Endothelial cell of umbilical vein (primary cell): ENCODE measurements around the gene SMIM12. TPM values are rescaled to one million over a fixed set of nuclear protein-coding genes. Genes with fewer than 3 reads are reported as not detected.

ENCODE experiments used
- BruUV-seq: library from RNA; stranded (reverse); fragments of 400-500 nt; replicated peaks from 2 replicates; lab custom pipeline; 2021; lab: Mats Ljungman, UMichigan
- CTCF ChIA-PET: fragments of 300-600, 350-600 bp; sonication (Branson Sonifier 250); formaldehyde crosslinking; loops from one replicate; lab custom pipeline; 2021; ENCODE audit warnings: antibody characterized with exemption, inconsistent platforms; lab: Charles Lee
- POLR2A ChIA-PET: fragments of 300-600, 350-600 bp; sonication (Branson Sonifier 250); formaldehyde crosslinking; loops from one replicate; lab custom pipeline; 2021; ENCODE audit warnings: antibody characterized with exemption, inconsistent platforms; lab: Charles Lee
- DNase-seq: peaks from one replicate; pipeline ENCODE4 v3.0.0-alpha.2; 2011; ENCODE audit warnings: low read depth, low spot score
- FAIRE-seq: peaks from 2 replicates; lab custom pipeline; 2011; peaks lifted over from hg19 to GRCh38; lab: Jason Lieb, UNC
- H2AFZ ChIP-seq: 2 replicates; pipeline ENCODE4 v1.6.0; 2012; ENCODE audit warnings: low read depth, low read length, control low read depth, inconsistent platforms
- H3K27ac ChIP-seq: 2 replicates; pipeline ENCODE4 v1.5.1; 2011; ENCODE audit warnings: low read depth, mild to moderate bottlenecking, control low read depth, low read length, moderate library complexity; ENCODE audit not compliant: insufficient read depth
- H3K27me3 ChIP-seq, 2 experiments: 2 replicates each; pipeline versions ENCODE4 v1.6.0 to v1.6.1; 2011; ENCODE audit warnings: low read length in 2 of 2, mixed read lengths in 1 of 2; ENCODE audit not compliant: control insufficient read depth in 2 of 2, insufficient read depth in 2 of 2
- H3K36me3 ChIP-seq, 2 experiments: 2 replicates in 1 of 2; 3 replicates in 1 of 2; pipeline ENCODE4 v1.5.1; 2011; ENCODE audit warnings: low read length in 2 of 2, mild to moderate bottlenecking in 1 of 2, moderate library complexity in 1 of 2; ENCODE audit not compliant: control insufficient read depth in 2 of 2, insufficient read depth in 2 of 2; ENCODE audit errors: extremely low read depth in 1 of 2
- H3K4me1 ChIP-seq: 3 replicates; pipeline ENCODE4 v1.5.1; 2011; ENCODE audit warnings: mild to moderate bottlenecking, low read length; ENCODE audit not compliant: control insufficient read depth, insufficient read depth; ENCODE audit errors: extremely low read depth
- H3K4me2 ChIP-seq: 2 replicates; pipeline ENCODE4 v1.6.1; 2011; ENCODE audit warnings: low read length, control low read depth, mixed read lengths; ENCODE audit not compliant: insufficient read depth
- H3K4me3 ChIP-seq, 3 experiments: fragments of 200-600 bp in 1 of 3; sonication (generic), shearing (Covaris generic) in 1 of 3; replicated peaks in 1 of 3; 2 replicates each; pipeline ENCODE4 v1.5.1; 2011 to 2016; ENCODE audit warnings: control low read depth in 3 of 3, low read length in 3 of 3, mild to moderate bottlenecking in 2 of 3, inconsistent platforms in 1 of 3, low read depth in 1 of 3, moderate library complexity in 1 of 3; ENCODE audit not compliant: insufficient read depth in 1 of 3
- H3K79me2 ChIP-seq: 2 replicates; pipeline ENCODE4 v1.6.0; 2012; ENCODE audit warnings: low read length, inconsistent platforms; ENCODE audit not compliant: control insufficient read depth, insufficient read depth
- H3K9ac ChIP-seq: replicated peaks from 2 replicates; pipeline ENCODE3; 2011; ENCODE audit warnings: low read length, control low read depth; ENCODE audit not compliant: insufficient read depth; ENCODE audit errors: extremely low read depth
- H3K9me1 ChIP-seq: replicated peaks from 3 replicates; pipeline ENCODE4 v1.6.0; 2011; ENCODE audit warnings: mild to moderate bottlenecking, low read length; ENCODE audit not compliant: control insufficient read depth, insufficient read depth; ENCODE audit errors: extremely low read depth
- H3K9me3 ChIP-seq: replicated peaks from 2 replicates; pipeline ENCODE4 v1.5.1; 2012; ENCODE audit warnings: low read length, inconsistent platforms; ENCODE audit not compliant: control insufficient read depth, insufficient read depth
- H4K20me1 ChIP-seq: replicated peaks from 2 replicates; pipeline ENCODE3; 2011; ENCODE audit warnings: mild to moderate bottlenecking, low read length; ENCODE audit not compliant: control insufficient read depth, insufficient read depth; ENCODE audit errors: extremely low read depth
- CTCF ChIP-seq, 2 donors: IDR thresholded peaks; 1 replicate in 1 of 2; 2 replicates in 1 of 2; pipeline ENCODE4 v1.5.1; 2011; ENCODE audit warnings: low read length in 2 of 2, mild to moderate bottlenecking in 2 of 2, moderate library complexity in 2 of 2, control low read depth in 1 of 2, inconsistent platforms in 1 of 2, low read depth in 1 of 2; ENCODE audit not compliant: insufficient read depth in 1 of 2; ENCODE audit errors: extremely low read depth in 1 of 2
- EZH2 ChIP-seq: IDR thresholded peaks from 2 replicates; pipeline ENCODE4 v1.6.1; 2012; ENCODE audit warnings: borderline replicate concordance, low read depth, mild to moderate bottlenecking, moderate library complexity, low read length, inconsistent platforms; ENCODE audit not compliant: severe bottlenecking
- FOS ChIP-seq: IDR thresholded peaks from 2 replicates; pipeline ENCODE4 v1.6.1; 2011; ENCODE audit warnings: mild to moderate bottlenecking, low read length, moderate library complexity, borderline replicate concordance; ENCODE audit not compliant: insufficient read depth
- GATA2 ChIP-seq: IDR thresholded peaks from 2 replicates; pipeline ENCODE4 v1.7.0; 2011; ENCODE audit warnings: low read depth, mild to moderate bottlenecking, moderate library complexity, mixed read lengths, low read length; ENCODE audit not compliant: insufficient read length, insufficient read depth
- JUN ChIP-seq: IDR thresholded peaks from 2 replicates; pipeline ENCODE4 v1.6.1; 2011; ENCODE audit warnings: borderline replicate concordance, low read depth; ENCODE audit not compliant: insufficient read length, insufficient read depth
- MAX ChIP-seq: IDR thresholded peaks from 2 replicates; pipeline ENCODE4 v1.6.1; 2011; ENCODE audit not compliant: insufficient read depth, insufficient read length
- MYC ChIP-seq: IDR thresholded peaks from one replicate; pipeline ENCODE4 v1.6.1; 2011; ENCODE audit warnings: mild to moderate bottlenecking, low read depth, low read length
- POLR2A ChIP-seq: IDR thresholded peaks from 2 replicates; pipeline ENCODE4 v1.6.1; 2012; ENCODE audit warnings: low read depth, mild to moderate bottlenecking, control low read depth, low read length
- POLR2AphosphoS5 ChIP-seq: IDR thresholded peaks from 2 replicates; pipeline ENCODE4 v1.6.1; 2012; ENCODE audit warnings: low read depth, mild to moderate bottlenecking, control low read depth, low read length, moderate library complexity; ENCODE audit not compliant: insufficient read depth
- dilution Hi-C: fragments of 300-500 bp; cut with MboI; formaldehyde crosslinking; loops from one replicate; pipeline ENCODE4 v1.15.0; 2019; ENCODE audit warnings: low sequenced_read_pairs; ENCODE audit not compliant: extremely low pct_ligation_motif_present
- intact Hi-C: fragments of 100-400 bp; cut with micrococcal nuclease; formaldehyde crosslinking; loops from one replicate; pipeline ENCODE4 v1.10.0; 2022
- polyA plus RNA-seq, 4 experiments: library from polyadenylated mRNA; depleted of rRNA in 3 of 4; stranded (reverse) in 3 of 4; unstranded in 1 of 4; fragments of >200 nt; gene quantifications; 2 replicates each; pipeline versions ENCODE4 v1.2.1 to v1.2.3, GENCODE V29; 2011 to 2012; ENCODE audit warnings: missing spikeins in 1 of 4
- total RNA-seq: library from RNA; stranded (reverse); gene quantifications from 2 replicates; pipeline ENCODE4 v1.2.3, GENCODE V29; 2021

Gene SMIM12
- total and polyA plus RNA-seq, 2 donors (not counting 3 experiments of a cell fraction or from before 2014, with no cell fraction given) = 66.2 to 85.9 TPM

- ChIA-PET CTCF (interaction anchor here (0.9 to 1.7 kb wide), 2 partner anchors 12 to 19 kb away, joined by 3 to 8 read pairs; partner anchors contain the start of gene SMIM12), POLR2A (no interaction called here)
- Histone ChIP-seq H3K9ac (no peak overlapping the region), H3K9me1 (no peaks in the 10 kb centered on the region), H3K9me3 (no peaks in the 10 kb centered on the region), H3K4me2 (no peak overlapping the region), H3K27ac (no peak overlapping the region), H3K27me3 (peaks cover 7 to 24% of the 10 kb centered on the region in 2 experiments), H2AFZ (no peak overlapping the region), H3K4me1 (no peaks in the 10 kb centered on the region), H3K4me3 (no peak overlapping the region), H4K20me1 (no peaks in the 10 kb centered on the region), H3K36me3 (no peaks in the 10 kb centered on the region), H3K79me2 (no peaks in the 10 kb centered on the region)
- TF ChIP-seq JUN = no peak
- TF ChIP-seq POLR2A = no peak
- BruUV-seq = no TSS peak
- intact Hi-C loops (no loop called here), dilution Hi-C loops (no loop called here)
- no peak for FAIRE-seq
- no peak for DNase-seq
Observed at GRCh38 chr1:34871443-34872132, 12.0 kb upstream of the SMIM12 start.

- FAIRE-seq (no peak), DNase-seq (no peak)
- no peaks in the 10 kb centered on the region for H3K79me2 ChIP-seq
- ChIA-PET CTCF (interaction anchor here (1.2 to 3.6 kb wide), 2 partner anchors 11 to 18 kb away, joined by 6 to 14 read pairs; partner anchors contain the start of gene SMIM12), POLR2A (no interaction called here)
- H3K4me1 ChIP-seq = peaks cover 7% of the 10 kb centered on the region
- H3K9me1 ChIP-seq = no peaks in the 10 kb centered on the region
- intact Hi-C loops (no loop called here), dilution Hi-C loops (no loop called here)
- no peak overlapping the region for H3K4me2 ChIP-seq
- no peak overlapping the region for H3K9ac ChIP-seq
- TF ChIP-seq FOS = no peak
- TF ChIP-seq MYC = no peak
- no peak for TF ChIP-seq EZH2
- no peak for TF ChIP-seq JUN
- no peak for TF ChIP-seq MAX
- no peak for TF ChIP-seq GATA2
- TF ChIP-seq POLR2A = no peak
- no peak for TF ChIP-seq CTCF (IDR thresholded peaks at IDR 0.05; ENCODE audit: extremely low read depth in 1 of 2, insufficient read depth in 1 of 2, low read depth in 1 of 2, low read length in 2 of 2)
- TF ChIP-seq POLR2AphosphoS5 = no peak
- no TSS peak for BruUV-seq
- no peaks in the 10 kb centered on the region for H3K36me3 ChIP-seq
- no peak overlapping the region for H3K4me3 ChIP-seq
- no peak overlapping the region for H3K27ac ChIP-seq
- no peak overlapping the region for H2AFZ ChIP-seq
- no peaks in the 10 kb centered on the region for H3K9me3 ChIP-seq
- H3K27me3 ChIP-seq = peaks cover 3 to 21% of the 10 kb centered on the region in 2 experiments
- H4K20me1 ChIP-seq = no peaks in the 10 kb centered on the region
Observed at GRCh38 chr1:34870395-34870794, 10.8 kb upstream of the SMIM12 start.
